Liver (tissue), 3 donors: ENCODE measurements around the gene NTN1.
"Not testable (repeated sequence)": the region's sequence is repeated elsewhere in the genome, so short reads cannot be mapped to it uniquely, and the experiment has no call there.

Experiments
- ATF3 ChIP-seq: IDR thresholded peaks from 2 replicates; pipeline ENCODE4 v1.6.1; 2016; ENCODE audit warnings: antibody characterized with exemption
- CTCF ChIP-seq: fragments of 150-350 bp; IDR thresholded peaks from 2 replicates; pipeline ENCODE4 v1.5.1; 2017; ENCODE audit warnings: improper control_type of control experiment, low read depth, low read length; ENCODE audit not compliant: missing input control
- EGR1 ChIP-seq, 2 donors: IDR thresholded peaks; 2 replicates each; pipeline ENCODE4 v1.6.1; 2016 to 2018; ENCODE audit warnings: antibody characterized with exemption in 2 of 2, low read depth in 2 of 2
- MAX ChIP-seq: IDR thresholded peaks from 2 replicates; pipeline ENCODE4 v1.6.1; 2016; ENCODE audit warnings: antibody characterized with exemption
- RAD21 ChIP-seq, 2 donors: IDR thresholded peaks; 2 replicates each; pipeline ENCODE4 v1.6.1; 2016; ENCODE audit warnings: antibody characterized with exemption in 2 of 2, mild to moderate bottlenecking in 2 of 2
- REST ChIP-seq: IDR thresholded peaks from 2 replicates; pipeline ENCODE4 v1.6.1; 2016; ENCODE audit warnings: antibody characterized with exemption, mild to moderate bottlenecking
- TAF1 ChIP-seq: conservative IDR thresholded peaks from 2 replicates; pipeline ENCODE4 v1.6.1; 2016; ENCODE audit warnings: antibody characterized with exemption, mild to moderate bottlenecking
- YY1 ChIP-seq: IDR thresholded peaks from 2 replicates; pipeline ENCODE4 v1.6.1; 2016; ENCODE audit warnings: antibody characterized with exemption, mild to moderate bottlenecking
- donor health status: healthy.
- donor health status: healthy.

GRCh38 chr17:9103193-9103592, 81.9 kb downstream of the NTN1 start:
- TF ChIP-seq TAF1; CTCF; REST; MAX; ATF3; RAD21 (IDR thresholded peaks at IDR 0.05); YY1; EGR1 (IDR thresholded peaks at IDR 0.05; ENCODE audit: low read depth in 2 of 2): not testable (repeated sequence)
